K562 (cell line): ENCODE results near the gene ACTR8. TPM values are rescaled to one million over a fixed set of nuclear protein-coding genes. Genes with fewer than 3 reads are reported as not detected.
A peak's percentile ranks its signal among the peaks of the same experiment; 100 is the strongest.

Experiments used
- ATF1 ChIP-seq, 2 experiments: fragments of 450-650 bp in 1 of 2; IDR thresholded peaks; 2 replicates each; pipeline ENCODE4 v1.6.1; 2016; ENCODE audit warnings: missing compliant biosample characterization in 1 of 2, missing genetic modification characterization in 1 of 2
- BHLHE40 ChIP-seq: IDR thresholded peaks from 2 replicates; pipeline ENCODE4 v1.6.1; 2011; ENCODE audit warnings: low read length, improper control_type of control experiment
- BRCA1 ChIP-seq, 2 experiments: fragments of 450-650 bp in 1 of 2; sonication (generic) in 1 of 2; formaldehyde crosslinking in 1 of 2; IDR thresholded peaks; 2 replicates each; pipeline versions ENCODE4 v1.5.0 to v1.6.1; 2017 to 2020; ENCODE audit warnings: mild to moderate bottlenecking in 1 of 2, missing genetic modification reagents in 1 of 2
- CBFA2T3 ChIP-seq: fragments of 450-650 bp; IDR thresholded peaks from 2 replicates; pipeline ENCODE4 v1.6.1; 2017
- E2F3 ChIP-seq: fragments of 250-450 bp; sonication (Bioruptor Pico); IDR thresholded peaks from 2 replicates; pipeline ENCODE4 v1.4.0; 2020; ENCODE audit warnings: mild to moderate bottlenecking
- FOXP4 ChIP-seq: sonication (generic); formaldehyde crosslinking; IDR thresholded peaks from 2 replicates; pipeline ENCODE4 v1.8.0; 2022; ENCODE audit warnings: mild to moderate bottlenecking, missing genetic modification reagents, borderline replicate concordance
- HMG20B ChIP-seq: fragments of 250-450 bp; sonication (Bioruptor Pico); IDR thresholded peaks from 2 replicates; pipeline ENCODE4 v1.5.0; 2021; ENCODE audit warnings: mild to moderate bottlenecking
- HNRNPH1 ChIP-seq: fragments of 200-400 bp; formaldehyde crosslinking; optimal IDR thresholded peaks from 2 replicates; pipeline ENCODE3; 2017; ENCODE audit warnings: low read depth, mild to moderate bottlenecking, low read length, moderate library complexity
- KAT2B ChIP-seq: IDR thresholded peaks from one replicate; pipeline ENCODE4 v1.6.1; 2012; ENCODE audit warnings: low read depth, mild to moderate bottlenecking, control low read depth, inconsistent platforms, low read length, moderate library complexity
- MAFF ChIP-seq: IDR thresholded peaks from 2 replicates; pipeline ENCODE4 v1.6.1; 2012; ENCODE audit warnings: low read length, improper control_type of control experiment
- MAX ChIP-seq: sonication (generic); formaldehyde crosslinking; IDR thresholded peaks from 2 replicates; pipeline ENCODE4 v1.9.0; 2022; ENCODE audit warnings: mild to moderate bottlenecking, missing genetic modification reagents
- MYBL2 ChIP-seq, 2 experiments: fragments of 450-650 bp in 1 of 2; sonication (generic) in 1 of 2; formaldehyde crosslinking in 1 of 2; IDR thresholded peaks; 2 replicates each; pipeline versions ENCODE4 v1.6.1 to v1.8.1; 2017 to 2022; ENCODE audit warnings: borderline replicate concordance in 1 of 2, inconsistent platforms in 1 of 2, low read depth in 1 of 2, mild to moderate bottlenecking in 1 of 2, missing genetic modification reagents in 1 of 2, moderate library complexity in 1 of 2
- PTBP1 ChIP-seq: fragments of 200-400 bp; formaldehyde crosslinking; IDR thresholded peaks from 2 replicates; pipeline ENCODE4 v1.6.1; 2017; ENCODE audit warnings: low read depth, low read length
- RBBP5 ChIP-seq: fragments of 200-600 bp; sonication (generic); IDR thresholded peaks from 2 replicates; pipeline ENCODE4 v1.6.1; 2012; ENCODE audit warnings: borderline replicate concordance, mild to moderate bottlenecking, low read length, control low read depth, inconsistent platforms; ENCODE audit not compliant: insufficient read depth, poor library complexity, severe bottlenecking
- RFX1 ChIP-seq: fragments of 450-650 bp; IDR thresholded peaks from 2 replicates; pipeline ENCODE4 v1.6.1; 2016; ENCODE audit warnings: mild to moderate bottlenecking, moderate library complexity
- RNF219 ChIP-seq: fragments of 250-450 bp; sonication (Bioruptor Pico); IDR thresholded peaks from 2 replicates; pipeline ENCODE4 v1.5.0; 2022; ENCODE audit warnings: mild to moderate bottlenecking
- SMARCE1 ChIP-seq: fragments of 450-650 bp; IDR thresholded peaks from 2 replicates; pipeline ENCODE4 v1.7.1; 2016; ENCODE audit warnings: mild to moderate bottlenecking
- SRSF3 ChIP-seq: fragments of 200-400 bp; formaldehyde crosslinking; IDR thresholded peaks from 2 replicates; pipeline ENCODE4 v1.6.1; 2016; ENCODE audit warnings: mild to moderate bottlenecking, low read length, moderate library complexity; ENCODE audit not compliant: insufficient read depth
- STAT5B ChIP-seq: fragments of 250-450 bp; sonication (Bioruptor Pico); IDR thresholded peaks from 2 replicates; pipeline ENCODE4 v1.8.0; 2021; ENCODE audit warnings: mild to moderate bottlenecking, inconsistent platforms
- ZNF512 ChIP-seq: IDR thresholded peaks from 2 replicates; pipeline ENCODE4 v1.6.1; 2016; ENCODE audit warnings: missing genetic modification characterization, missing compliant biosample characterization
- ZNF551 ChIP-seq: fragments of 250-450 bp; sonication (Bioruptor Pico); IDR thresholded peaks from 2 replicates; pipeline ENCODE4 v1.5.0; 2021; ENCODE audit warnings: mild to moderate bottlenecking, moderate library complexity
- ZNF655 ChIP-seq: fragments of 250-450 bp; sonication (Bioruptor Pico); IDR thresholded peaks from 2 replicates; pipeline ENCODE4 v1.5.0; 2021
- ZNF77 ChIP-seq: fragments of 250-450 bp; sonication (Bioruptor Pico); IDR thresholded peaks from 2 replicates; pipeline ENCODE4 v1.5.0; 2020
- polyA plus RNA-seq, 8 experiments: library from polyadenylated mRNA; depleted of rRNA in 4 of 8; stranded (reverse) in 5 of 8; unstranded in 3 of 8; fragments of >200 nt; fragmentation: Nextera tagmentation in 2 of 8; fragmentation: Illumina TruSeq in 1 of 8; extraction: Ambion mirVana in 2 of 8; extraction: Trizol in 1 of 8; gene quantifications; 2 replicates each; pipeline versions ENCODE4 v1.2.1 to v1.2.3, GENCODE V29; 2011 to 2014; ENCODE audit warnings: inconsistent platforms in 1 of 8, missing spikeins in 1 of 8
- total RNA-seq, 7 experiments: library from RNA; depleted of rRNA in 6 of 7; stranded (reverse); fragments of >200 nt in 6 of 7; fragmentation: Illumina TruSeq in 2 of 7; extraction: Trizol in 2 of 7; gene quantifications; 2 replicates each; pipeline versions ENCODE4 v1.2.1 to v1.2.3, GENCODE V29; 2011 to 2021; ENCODE audit warnings: low replicate concordance in 1 of 7

The ACTR8 gene
- total and polyA plus RNA-seq, 9 of the 15 experiments (the other 6 are each of a cell fraction or from before 2014, with no cell fraction given) = 4.8 to 24.2 (median 17.5) TPM

GRCh38 chr3:53888232-53888631, 6.3 kb upstream of the ACTR8 start (continued):
- TF ChIP-seq ZNF551 (CRISPR knock-in tag) (no peak), HNRNPH1 (no peak), HMG20B (no peak), MYBL2 (IDR thresholded peaks at IDR 0.05; ENCODE audit: low read depth) (no peak), MYBL2 (CRISPR knock-in tag; IDR thresholded peaks at IDR 0.05; ENCODE audit: borderline replicate concordance) (no peak), E2F3 (CRISPR knock-in tag) (no peak), BHLHE40 (no peak), RFX1 (peak; percentile 69), MAX (CRISPR knock-in tag) (no peak), BRCA1 (IDR thresholded peaks at IDR 0.05) (no peak), BRCA1 (CRISPR knock-in tag; IDR thresholded peaks at IDR 0.05) (no peak), ZNF655 (CRISPR knock-in tag) (no peak), KAT2B (no peak), STAT5B (CRISPR knock-in tag) (no peak), CBFA2T3 (peak; percentile 42; the same call in 1 of the 2 replicates), FOXP4 (CRISPR knock-in tag) (no peak), PTBP1 (no peak), ZNF512 (tag) (no peak), SMARCE1 (no peak), SRSF3 (no peak), MAFF (no peak), ZNF77 (CRISPR knock-in tag) (no peak), ATF1 (CRISPR knock-in tag; IDR thresholded peaks at IDR 0.05) (no peak), ATF1 (tag; IDR thresholded peaks at IDR 0.05) (no peak), RBBP5 (no peak), RNF219 (CRISPR knock-in tag) (no peak)
